RWPE1 (cell line): ENCODE measurements around the gene IFNK.

Source experiments
- CTCF ChIA-PET: fragments of 350-600 bp; sonication (Branson Sonifier 250); formaldehyde crosslinking; extraction: SDS; loops from one replicate; lab custom pipeline; 2021; lab: Yijun Ruan, JAX
- POLR2A ChIA-PET: fragments of 400-600 bp; formaldehyde crosslinking; extraction: SDS; loops from one replicate; lab custom pipeline; 2020; ENCODE audit warnings: antibody characterized with exemption; ENCODE audit not compliant: low non-redundant PET; lab: Yijun Ruan, JAX
- DNase-seq: peaks from one replicate; pipeline ENCODE4 v3.0.0; 2012; ENCODE audit warnings: low spot score
- H3K27ac ChIP-seq: fragments of 450-650 bp; 2 replicates; pipeline ENCODE4 v1.5.1; 2017
- CTCF ChIP-seq: fragments of 450-650 bp; conservative IDR thresholded peaks from 2 replicates; pipeline ENCODE4 v1.5.1; 2017; ENCODE audit warnings: low read depth, mild to moderate bottlenecking

Gene IFNK, protein sequence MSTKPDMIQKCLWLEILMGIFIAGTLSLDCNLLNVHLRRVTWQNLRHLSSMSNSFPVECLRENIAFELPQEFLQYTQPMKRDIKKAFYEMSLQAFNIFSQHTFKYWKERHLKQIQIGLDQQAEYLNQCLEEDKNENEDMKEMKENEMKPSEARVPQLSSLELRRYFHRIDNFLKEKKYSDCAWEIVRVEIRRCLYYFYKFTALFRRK

DNA sequence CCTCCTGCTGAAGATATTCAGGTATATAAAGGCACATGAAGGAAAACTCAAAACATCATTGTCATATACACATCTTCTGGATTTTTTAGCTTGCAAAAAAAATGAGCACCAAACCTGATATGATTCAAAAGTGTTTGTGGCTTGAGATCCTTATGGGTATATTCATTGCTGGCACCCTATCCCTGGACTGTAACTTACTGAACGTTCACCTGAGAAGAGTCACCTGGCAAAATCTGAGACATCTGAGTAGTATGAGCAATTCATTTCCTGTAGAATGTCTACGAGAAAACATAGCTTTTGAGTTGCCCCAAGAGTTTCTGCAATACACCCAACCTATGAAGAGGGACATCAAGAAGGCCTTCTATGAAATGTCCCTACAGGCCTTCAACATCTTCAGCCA, at the start of gene IFNK:
Gene IFNK, plus strand, starts transcription at position 55 of the 400 bp plus-strand sequence. Its CDS starts 47 bp downstream, at position 102.
- ChIA-PET CTCF (no interaction called here), POLR2A (no interaction called here)
- DNase-seq: no peak
- no peak for TF ChIP-seq CTCF
- no peak within 1 kb of the TSS for H3K27ac ChIP-seq

DNA sequence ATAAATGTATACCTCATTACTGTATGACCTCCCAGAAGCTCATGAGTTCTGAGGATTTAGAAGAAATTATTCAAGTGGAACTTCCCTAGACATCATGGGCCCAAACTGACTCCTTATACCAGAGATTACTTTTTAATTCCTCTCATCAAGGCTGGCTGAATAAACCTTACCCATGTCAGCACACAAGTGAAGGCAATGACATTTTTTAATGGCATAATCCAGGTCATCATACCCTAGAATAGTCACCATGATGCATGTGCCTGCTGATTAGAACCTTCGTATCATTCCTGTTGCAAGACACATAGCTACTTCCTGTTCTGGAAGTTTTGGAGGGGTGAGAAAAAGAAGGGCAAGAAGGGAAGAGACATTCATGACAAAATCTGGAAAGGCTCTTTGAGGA, 49.8 kb upstream of the IFNK start:
- no peak overlapping the region for H3K27ac ChIP-seq
- POLR2A ChIA-PET: no interaction called here
- CTCF ChIA-PET: no interaction called here
- DNase-seq: no peak
- no peak for TF ChIP-seq CTCF

DNA sequence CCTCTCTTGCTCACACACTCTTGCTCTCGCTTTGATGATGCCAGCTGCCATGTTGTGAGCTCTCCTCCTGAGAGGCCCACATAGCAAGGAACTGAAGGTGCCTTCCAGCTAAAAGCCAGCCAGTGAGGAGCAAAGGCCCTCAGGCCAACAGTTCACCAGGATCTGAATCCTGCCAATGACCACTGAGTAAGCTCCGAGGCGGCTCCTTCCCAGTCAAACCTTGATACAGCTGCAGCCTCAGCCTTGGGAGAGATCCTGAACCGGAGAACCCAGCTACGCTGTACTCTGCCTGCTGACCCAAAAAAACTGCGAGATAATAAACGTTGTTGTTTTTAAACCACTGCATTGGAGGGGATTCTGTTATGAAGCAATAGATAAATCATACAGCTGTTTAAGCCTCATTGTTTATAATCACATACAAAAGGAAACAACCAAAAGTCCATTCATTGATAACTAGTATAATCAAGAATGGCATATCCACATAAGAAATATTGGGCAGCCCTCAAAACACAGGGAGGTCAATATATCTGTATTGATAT, 49.0 kb upstream of the IFNK start:
- H3K27ac ChIP-seq: no peak overlapping the region
- POLR2A ChIA-PET: no interaction called here
- CTCF ChIA-PET: no interaction called here

GRCh38 chr9:27476870-27477515, 47.1 kb upstream of the IFNK start:
- CTCF ChIA-PET: interaction anchor here (0.6 kb wide), 1 partner anchor 1065 kb away, joined by 3 read pairs; no protein-coding TSS in a partner anchor
- no peak overlapping the region for H3K27ac ChIP-seq
- POLR2A ChIA-PET: no interaction called here
- DNase-seq: no peak
- no peak for TF ChIP-seq CTCF

More for the DNA sequence above, 49.0 kb upstream of the IFNK start:
- no peak for TF ChIP-seq CTCF
- DNase-seq: no peak

GRCh38 chr9:27478322-27478721, 45.8 kb upstream of the IFNK start:
- CTCF ChIA-PET: no interaction called here

GRCh38 chr9:27482709-27483108, 41.4 kb upstream of the IFNK start:
- ChIA-PET POLR2A (no interaction called here), CTCF (interaction anchor here (0.6 kb wide), 1 partner anchor 233 kb away, joined by 3 read pairs; no protein-coding TSS in a partner anchor)
- H3K27ac ChIP-seq: no peak overlapping the region
- no peak for TF ChIP-seq CTCF
- DNase-seq: no peak

More at GRCh38 chr9:27478322-27478721, 45.8 kb upstream of the IFNK start:
- TF ChIP-seq CTCF: no peak
- no peak overlapping the region for H3K27ac ChIP-seq
- DNase-seq: no peak
- POLR2A ChIA-PET: no interaction called here
